ENCODE results near the gene RPS18. TPM values are rescaled to one million over a fixed set of nuclear protein-coding genes. Genes with fewer than 3 reads are reported as not detected.

RPS18 gene
- polyA plus RNA-seq, 3 donors: 2,430 to 3,295 (median 2,894) TPM

- H3K27me3 ChIP-seq (ENCODE audit: control insufficient read depth in 2 of 2, insufficient read depth in 2 of 2, low read length in 2 of 2): no peaks in the 10 kb centered on the region
- Mint-ChIP-seq H3K27ac (peak overlapping the region; percentile 60 to 100 (median 99)), H3K9me3 (peaks cover 0 to 6% (median 0%) of the 10 kb centered on the region in 7 donors), H3K27me3 (ENCODE audit: low read depth in 3 of 3) (peaks cover 0 to 3% (median 0%) of the 10 kb centered on the region in 3 donors), H3K36me3 (peaks cover 53 to 61% of the 10 kb centered on the region in 2 donors), H3K4me3 (peak overlapping the region; percentile 100), H3K4me1 (peaks cover 42% of the 10 kb centered on the region)
- 50% methylated on average over 2 of the region's 12 CpGs for WGBS (ENCODE audit: insufficient coverage)
- H3K36me3 ChIP-seq (replicated peaks in 1 of 2; ENCODE audit: control insufficient read depth in 1 of 2, insufficient read depth in 2 of 2, low read length in 2 of 2): peaks cover 52 to 62% of the 10 kb centered on the region in 2 donors
- H2AFZ ChIP-seq (ENCODE audit: insufficient read depth, low read depth, low read length, poor library complexity, severe bottlenecking): peak overlapping the region; percentile 50
- H3K79me2 ChIP-seq (ENCODE audit: insufficient read depth, low read length): peaks cover 68% of the 10 kb centered on the region
- peak overlapping the region; percentile 94 to 98 for H3K27ac ChIP-seq (ENCODE audit: low read depth in 1 of 2, low read length in 2 of 2)
- peak overlapping the region; percentile 78 for H3K9ac ChIP-seq (ENCODE audit: insufficient read depth, low read length, poor library complexity, severe bottlenecking)
- peak overlapping the region; percentile 99 for H3K4me2 ChIP-seq (replicated peaks; ENCODE audit: extremely low read depth, low read length, poor library complexity, severe bottlenecking)
- TF ChIP-seq CTCF (IDR thresholded peaks at IDR 0.05): no peak
- intact Hi-C loops (cut with micrococcal nuclease): loop anchor here (5.0 to 10.0 kb wide), 2 partner anchors 95 to 98 kb away; partner anchors contain the start of genes HSD17B8 (in 1 of the 2), KIFC1 (in 1 of the 2), RXRB (in 1 of the 2) and SLC39A7 (in 1 of the 2)
- peak overlapping the region; percentile 75 to 95 (median 83) for H3K4me3 ChIP-seq (replicated peaks in 1 of 3; ENCODE audit: low read depth in 2 of 3, low read length in 3 of 3)
- no peak for DNase-seq
- peaks cover 34 to 36% of the 10 kb centered on the region in 2 donors for H3K4me1 ChIP-seq (ENCODE audit: control insufficient read depth in 1 of 2, insufficient read depth in 2 of 2, low read length in 2 of 2)
- H4K20me1 ChIP-seq (ENCODE audit: insufficient read depth, low read length): peaks cover 75% of the 10 kb centered on the region
- no peaks in the 10 kb centered on the region for H3K9me3 ChIP-seq (replicated peaks in 1 of 2; ENCODE audit: control insufficient read depth in 1 of 2, insufficient read depth in 1 of 2, low read length in 2 of 2)
These were observed 25.0 kb downstream of the RPS18 start for GRCh38 chr6:33296797-33297405.

- no peaks in the 10 kb centered on the region for H3K27me3 ChIP-seq (ENCODE audit: control insufficient read depth in 2 of 2, insufficient read depth in 2 of 2, low read length in 2 of 2)
- Mint-ChIP-seq H3K9me3 (peaks cover 0 to 6% (median 0%) of the 10 kb centered on the region in 7 donors), H3K27me3 (ENCODE audit: low read depth in 3 of 3) (peaks cover 0 to 3% (median 0%) of the 10 kb centered on the region in 3 donors), H3K27ac (peak overlapping the region; percentile 88 to 100 (median 100)), H3K4me1 (peaks cover 44% of the 10 kb centered on the region), H3K4me3 (peak overlapping the region; percentile 100), H3K36me3 (peaks cover 47 to 61% of the 10 kb centered on the region in 2 donors)
- TF ChIP-seq CTCF (IDR thresholded peaks at IDR 0.05): no peak
- peak overlapping the region; percentile 75 to 95 (median 83) for H3K4me3 ChIP-seq (replicated peaks in 1 of 3; ENCODE audit: low read depth in 2 of 3, low read length in 3 of 3)
- peaks cover 72% of the 10 kb centered on the region for H3K79me2 ChIP-seq (ENCODE audit: insufficient read depth, low read length)
- H3K4me2 ChIP-seq (replicated peaks; ENCODE audit: extremely low read depth, low read length, poor library complexity, severe bottlenecking): peak overlapping the region; percentile 99
- DNase-seq: peak in 2 of 3 donors; percentile 15 to 25
- H3K4me1 ChIP-seq (ENCODE audit: control insufficient read depth in 1 of 2, insufficient read depth in 2 of 2, low read length in 2 of 2): peaks cover 34 to 36% of the 10 kb centered on the region in 2 donors
- H2AFZ ChIP-seq (ENCODE audit: insufficient read depth, low read depth, low read length, poor library complexity, severe bottlenecking): peak overlapping the region; percentile 50
- peaks cover 75% of the 10 kb centered on the region for H4K20me1 ChIP-seq (ENCODE audit: insufficient read depth, low read length)
- no peaks in the 10 kb centered on the region for H3K9me3 ChIP-seq (replicated peaks in 1 of 2; ENCODE audit: control insufficient read depth in 1 of 2, insufficient read depth in 1 of 2, low read length in 2 of 2)
- 2% methylated on average over 11 of the region's 16 CpGs for WGBS (ENCODE audit: insufficient coverage)
- peaks cover 46 to 62% of the 10 kb centered on the region in 2 donors for H3K36me3 ChIP-seq (replicated peaks in 1 of 2; ENCODE audit: control insufficient read depth in 1 of 2, insufficient read depth in 2 of 2, low read length in 2 of 2)
- peak overlapping the region; percentile 78 for H3K9ac ChIP-seq (ENCODE audit: insufficient read depth, low read length, poor library complexity, severe bottlenecking)
- intact Hi-C loops (cut with micrococcal nuclease): loop anchor here (5.0 to 10.0 kb wide), 2 partner anchors 95 to 97 kb away; partner anchors contain the start of genes HSD17B8 (in 1 of the 2), KIFC1 (in 1 of the 2), RXRB (in 1 of the 2) and SLC39A7 (in 1 of the 2)
- H3K27ac ChIP-seq (ENCODE audit: low read depth in 1 of 2, low read length in 2 of 2): peak overlapping the region; percentile 94 to 98
These were observed 25.6 kb downstream of the RPS18 start for GRCh38 chr6:33297406-33297955.
